Activated effector memory CD4-positive, alpha-beta T cell treated with anti-CD3 and anti-CD28 coated beads, Interleukin-2, amount 50 U/mL, for 16 hours (primary cell): ENCODE data around the gene ERC2.

Experiments used
- DNase-seq: peaks from one replicate; pipeline ENCODE4 v3.0.0-alpha.2; 2020

The ERC2 gene

GRCh38 chr3:56365905-56366640 is 102.2 kb downstream of the ERC2 start:
- DNase-seq, result no peak

GRCh38 chr3:56364665-56365064 is 103.6 kb downstream of the ERC2 start:
- no peak for DNase-seq

GRCh38 chr3:56363720-56364119 is 104.5 kb downstream of the ERC2 start:
- no peak for DNase-seq

DNA sequence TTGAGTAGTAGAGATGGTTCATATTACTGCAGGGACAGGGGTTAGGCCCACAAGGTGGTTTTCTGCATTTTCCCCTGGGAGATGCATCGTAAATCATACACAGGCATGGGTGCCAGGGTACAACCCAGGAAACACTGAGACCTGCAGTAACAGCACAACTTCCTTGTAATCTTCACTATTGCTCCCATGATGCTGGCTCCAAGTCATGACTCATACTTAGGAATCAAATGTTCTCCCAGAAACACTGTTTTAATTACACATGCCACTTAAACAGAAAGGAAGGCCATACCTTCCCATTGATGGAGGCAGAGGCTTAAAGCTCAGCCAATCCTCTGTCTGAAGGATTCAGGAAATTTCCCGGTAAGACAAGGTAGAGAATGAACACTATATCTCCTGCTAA is 106.5 kb downstream of the ERC2 start:
- no peak for DNase-seq

- no peak for DNase-seq
Observed at GRCh38 chr3:56357266-56357665, 111.0 kb downstream of the ERC2 start.

- no peak for DNase-seq
Observed at GRCh38 chr3:56356808-56357207, 111.5 kb downstream of the ERC2 start.

GRCh38 chr3:56355570-56356185 is 112.6 kb downstream of the ERC2 start:
- no peak for DNase-seq

DNA sequence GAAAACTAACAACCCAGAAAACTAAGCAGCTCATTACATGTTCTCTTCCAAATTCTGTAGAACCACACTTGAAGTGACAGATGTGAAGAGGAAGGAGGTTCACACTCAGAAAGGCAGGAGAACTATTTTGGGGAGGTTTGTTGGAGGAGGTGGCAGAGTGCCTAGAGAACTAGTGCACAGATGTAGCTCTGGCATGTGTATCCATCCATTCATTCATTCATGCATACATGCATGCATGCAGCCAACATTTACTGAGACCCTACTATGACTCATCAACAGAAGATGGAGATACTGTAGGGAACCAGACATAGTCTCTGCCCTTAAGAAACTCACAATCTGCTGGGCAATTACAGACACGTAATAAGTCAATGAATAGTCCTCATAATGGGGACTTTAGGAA is 116.7 kb downstream of the ERC2 start:
- DNase-seq, result no peak

- no peak for DNase-seq
Observed at GRCh38 chr3:56347219-56347871, 120.9 kb downstream of the ERC2 start.

GRCh38 chr3:56342475-56342874 is 125.8 kb downstream of the ERC2 start:
- DNase-seq, result no peak

DNA sequence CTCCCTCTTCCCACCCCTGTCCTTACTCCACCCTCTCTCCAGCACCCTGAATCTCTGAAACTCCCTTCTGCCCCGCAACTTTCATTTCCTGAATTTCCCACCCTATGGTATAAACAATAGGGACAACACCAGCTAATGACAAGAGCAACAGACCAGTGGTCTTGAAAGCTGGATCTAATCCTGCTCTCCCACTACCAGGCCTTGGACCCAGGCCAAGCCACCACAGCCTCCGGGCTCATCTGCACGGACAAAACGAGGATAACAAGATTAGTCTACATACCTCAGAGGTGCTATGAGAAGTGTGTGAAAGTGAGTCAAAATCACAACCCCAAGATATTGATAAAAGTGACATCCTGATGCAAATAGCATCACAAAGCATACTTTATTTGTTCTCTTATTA is 128.6 kb downstream of the ERC2 start:
- DNase-seq, result no peak

DNA sequence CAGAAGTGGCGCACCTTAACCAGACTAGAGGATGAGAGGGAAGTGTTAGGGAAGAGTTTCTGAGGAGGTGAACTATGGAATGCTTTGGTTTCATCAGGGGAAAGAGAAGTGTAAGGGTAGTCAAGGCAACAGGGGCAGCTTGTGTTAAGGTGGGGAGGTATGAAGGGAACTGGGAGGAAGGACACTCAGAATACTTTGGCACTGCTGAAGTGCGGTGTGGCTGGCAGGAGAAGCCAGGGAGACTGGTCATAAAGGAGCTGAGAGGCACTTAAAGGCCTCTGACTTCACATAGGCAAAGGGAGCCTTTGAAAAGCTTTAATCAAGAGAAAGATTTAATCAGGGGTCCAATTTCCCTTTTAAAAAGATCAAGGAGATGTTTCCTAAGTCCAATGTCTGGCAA is 129.0 kb downstream of the ERC2 start:
- no peak for DNase-seq

DNA sequence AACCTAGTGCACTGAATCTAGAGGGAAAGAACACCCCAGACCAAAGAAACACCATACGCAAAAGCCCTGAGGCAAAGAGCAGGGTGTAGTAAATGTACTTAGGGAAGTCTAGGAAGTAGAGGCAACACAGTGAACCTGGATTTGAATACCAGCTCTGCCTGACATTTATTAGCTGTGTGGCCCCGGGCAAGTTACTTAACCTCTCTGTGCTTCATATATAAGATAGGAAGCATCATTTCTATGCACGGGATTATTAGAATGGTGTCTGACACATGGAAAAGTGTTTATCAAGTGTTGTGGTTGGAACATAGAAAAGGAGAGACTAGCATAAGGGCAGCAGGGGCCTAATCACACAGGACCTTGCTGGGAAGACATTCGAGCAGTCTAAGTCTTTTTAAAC is 132.2 kb downstream of the ERC2 start:
- no peak for DNase-seq

DNA sequence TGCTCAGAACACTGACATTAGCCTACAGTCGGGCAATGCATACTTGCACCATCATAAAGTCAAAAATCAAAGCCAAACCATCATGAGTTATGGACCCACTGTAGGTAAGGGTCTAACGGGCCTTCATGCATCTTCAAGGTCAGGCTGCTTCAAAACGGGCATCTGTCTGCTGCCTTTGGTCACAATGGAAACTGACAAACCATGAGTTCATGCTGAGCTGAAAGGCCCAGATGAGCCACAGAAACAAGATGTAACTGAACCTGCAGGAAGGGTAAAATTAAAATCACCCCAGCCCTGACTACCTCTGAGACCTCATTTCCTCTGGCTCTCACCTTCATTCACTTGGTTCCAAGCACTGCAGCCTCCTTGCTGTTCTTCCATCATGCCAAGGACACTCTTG is 143.8 kb downstream of the ERC2 start:
- no peak for DNase-seq

DNA sequence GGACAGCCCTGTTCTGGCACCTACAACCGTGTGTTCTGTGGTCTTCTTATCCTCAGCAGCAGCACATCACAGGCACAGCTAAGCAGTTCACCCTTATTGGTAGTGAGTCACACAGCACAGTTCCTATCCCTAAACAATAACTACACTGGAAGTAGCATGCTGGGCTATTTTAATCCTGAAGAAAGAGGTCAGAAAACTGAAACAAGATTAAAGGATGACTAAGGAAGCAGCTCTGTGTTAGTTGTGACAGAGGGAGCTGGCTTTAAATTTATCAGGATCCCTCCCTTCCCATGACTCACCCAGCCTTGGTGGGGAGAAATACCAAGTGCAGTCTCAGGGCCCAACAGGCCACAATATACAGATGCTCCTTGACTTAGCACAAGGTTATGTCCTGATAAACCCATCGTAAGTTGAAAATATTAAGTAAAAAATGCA is 144.3 kb downstream of the ERC2 start:
- no peak for DNase-seq

DNA sequence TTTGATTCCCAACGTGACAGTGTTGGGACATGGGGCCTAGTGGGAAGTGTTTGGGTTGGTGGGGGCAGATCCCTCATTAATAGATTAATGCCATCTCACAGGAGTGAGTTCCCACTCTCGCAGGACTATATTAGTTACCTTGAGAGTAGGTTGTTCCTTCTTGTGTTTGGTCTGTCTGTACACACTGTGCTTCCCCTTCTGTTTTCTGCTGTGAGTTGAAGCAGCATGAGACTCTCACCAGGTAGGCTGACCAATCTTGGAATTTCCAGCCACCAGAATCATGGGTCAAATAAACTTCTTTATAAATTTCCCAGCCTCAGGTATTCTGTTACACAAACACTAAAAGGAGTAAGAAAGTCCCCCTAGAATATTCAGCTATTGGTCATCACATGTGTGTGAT is 145.4 kb downstream of the ERC2 start:
- DNase-seq, result no peak

DNA sequence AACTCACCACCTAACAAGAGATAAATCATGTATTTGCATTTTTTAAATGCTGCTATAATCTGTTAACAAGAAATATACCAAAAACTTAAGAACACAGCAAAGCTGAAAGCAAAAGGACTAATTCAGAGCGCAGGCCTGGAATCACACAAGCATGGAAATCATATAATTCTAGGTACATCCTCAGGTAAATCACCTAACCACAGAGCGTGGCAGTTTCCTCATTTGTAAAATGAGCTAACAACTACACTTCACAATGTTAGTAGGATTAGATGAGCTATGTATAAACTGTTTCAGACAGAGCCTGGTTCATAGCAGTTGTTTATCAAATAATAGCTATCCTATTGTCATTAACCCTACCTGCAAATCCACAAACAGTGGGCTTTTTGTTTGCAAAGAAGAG is 146.4 kb downstream of the ERC2 start:
- DNase-seq, result no peak

GRCh38 chr3:56321383-56321782 is 146.9 kb downstream of the ERC2 start:
- DNase-seq, result no peak

GRCh38 chr3:56320883-56321282 is 147.4 kb downstream of the ERC2 start:
- no peak for DNase-seq

DNA sequence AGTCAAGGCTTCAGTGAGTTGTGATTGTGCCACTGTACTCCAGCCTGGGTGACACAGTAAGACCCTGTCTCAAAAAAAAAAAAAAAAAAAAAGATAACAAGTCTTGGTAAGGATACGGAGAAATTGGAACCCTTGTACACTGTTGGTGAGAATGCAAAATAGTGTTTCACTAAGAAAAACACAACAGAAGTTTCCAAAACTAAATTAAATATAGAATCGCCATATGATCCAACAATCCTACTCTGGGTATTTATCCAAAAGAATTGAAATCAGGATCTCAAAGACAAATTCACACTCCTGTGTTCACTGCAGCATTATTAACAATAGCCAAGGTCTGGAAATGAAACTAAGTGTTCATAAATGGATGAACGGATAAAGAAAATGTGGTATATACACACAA is 149.4 kb downstream of the ERC2 start:
- no peak for DNase-seq

DNA sequence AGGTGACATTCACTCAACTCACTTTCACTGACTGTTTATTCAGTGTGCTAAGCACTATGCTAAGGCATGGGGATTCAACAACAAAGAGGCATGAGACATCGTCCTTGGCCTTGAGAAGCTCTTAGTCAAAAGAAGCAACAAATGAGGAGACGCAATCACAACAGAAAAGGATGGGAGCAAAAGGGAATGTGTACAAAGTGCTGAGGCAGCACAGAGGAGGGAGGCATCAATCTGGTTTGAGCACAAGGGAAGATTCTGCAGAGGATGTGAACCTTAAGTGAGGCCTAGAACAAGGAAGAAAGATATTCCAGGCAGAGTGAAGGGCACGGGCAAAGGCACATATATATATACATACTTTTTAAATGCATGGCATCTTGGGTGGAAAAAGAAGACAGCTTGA is 151.3 kb downstream of the ERC2 start:
- DNase-seq, result no peak

DNA sequence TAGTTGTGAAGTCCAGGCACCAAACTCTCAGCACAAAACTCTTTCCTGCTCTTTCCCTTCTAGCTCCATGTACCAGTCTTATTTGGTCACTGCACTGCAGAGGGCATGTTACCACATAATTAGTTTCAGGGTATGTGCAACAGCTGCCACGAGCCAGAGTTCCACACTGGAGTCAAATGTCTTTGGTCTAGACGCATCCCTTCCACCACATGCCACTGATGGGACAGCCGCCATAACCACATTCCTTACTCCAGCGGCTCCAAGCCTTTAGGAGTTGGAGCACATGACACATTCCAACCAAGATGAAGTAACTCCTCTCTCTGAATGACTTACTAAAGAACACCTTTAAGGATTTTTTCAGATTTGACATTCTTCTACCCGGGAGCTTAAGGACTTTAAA is 153.4 kb downstream of the ERC2 start:
- no peak for DNase-seq

DNA sequence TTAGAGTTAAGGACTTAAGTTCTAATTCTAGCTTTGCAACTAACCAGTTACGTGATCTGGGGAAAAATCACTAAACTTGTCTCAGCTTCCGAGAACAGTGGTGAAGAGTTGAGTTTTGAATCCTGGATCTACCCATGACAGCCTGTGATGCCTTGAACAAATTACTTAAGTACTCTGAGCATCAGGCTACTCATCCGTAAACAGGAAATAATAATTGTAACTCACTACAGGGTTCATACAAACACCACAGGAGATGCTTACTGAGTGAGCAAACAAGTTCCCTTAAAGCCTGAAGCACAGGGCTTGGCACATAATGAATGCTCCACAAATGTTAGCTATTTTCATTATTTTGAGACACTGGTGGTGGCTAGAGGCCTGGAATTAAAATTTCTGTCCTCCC is 158.8 kb downstream of the ERC2 start:
- no peak for DNase-seq

- no peak for DNase-seq
Observed at GRCh38 chr3:56308471-56308870, 159.8 kb downstream of the ERC2 start.

DNA sequence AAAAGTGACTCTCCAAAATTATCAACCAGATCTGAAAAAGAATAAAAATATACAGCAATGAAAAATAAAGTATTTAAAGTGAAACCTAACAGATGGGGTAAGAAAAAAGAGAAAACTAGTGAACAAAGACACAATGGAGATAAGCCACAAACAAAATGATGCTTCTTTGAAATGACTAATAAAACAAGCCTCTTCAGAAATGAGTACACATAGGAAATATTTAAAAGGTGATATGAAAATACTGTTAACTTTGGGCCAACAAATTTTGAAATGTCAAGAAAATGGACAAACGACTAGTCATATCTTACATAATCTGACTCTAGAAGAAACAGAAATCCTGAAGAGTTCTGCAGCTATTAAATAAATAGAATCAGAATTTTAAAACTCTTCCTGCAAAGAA is 164.2 kb downstream of the ERC2 start:
- no peak for DNase-seq
